Stimulated activated CD4-positive, alpha-beta T cell treated with anti-CD3 and anti-CD28 coated beads, TNF-alpha, amount 100 ng/mL, for 1 hour (primary cell): Measurements from ENCODE around the gene FGR.

Source experiments
- DNase-seq, 3 donors: peaks; one replicate each; pipeline ENCODE4 v3.0.0-alpha.2; 2020; ENCODE audit warnings: low read depth in 3 of 3, low spot score in 1 of 3

The FGR gene

GRCh38 chr1:27589841-27590426 is 45.1 kb downstream of the FGR start:
- DNase-seq, result no peak

- no peak for DNase-seq
Measured at GRCh38 chr1:27589441-27589840, 45.5 kb downstream of the FGR start.

- no peak for DNase-seq
Measured at GRCh38 chr1:27588256-27589232, 46.4 kb downstream of the FGR start.

- no peak for DNase-seq
Measured at GRCh38 chr1:27585684-27586083, 49.3 kb downstream of the FGR start.

GRCh38 chr1:27584453-27584852 is 50.5 kb downstream of the FGR start:
- no peak for DNase-seq

- no peak for DNase-seq
Measured at GRCh38 chr1:27583479-27583878, 51.5 kb downstream of the FGR start.

- no peak for DNase-seq
Measured at GRCh38 chr1:27581823-27582243, 53.2 kb downstream of the FGR start.

- no peak for DNase-seq
Measured at GRCh38 chr1:27577504-27578188, 57.3 kb downstream of the FGR start.

GRCh38 chr1:27576806-27577227 is 58.2 kb downstream of the FGR start:
- no peak for DNase-seq

- DNase-seq, result no peak
Measured at GRCh38 chr1:27575840-27576331, 59.1 kb downstream of the FGR start.

- no peak for DNase-seq
Measured at GRCh38 chr1:27574871-27575831, 59.8 kb downstream of the FGR start.

GRCh38 chr1:27574001-27574781 is 60.8 kb downstream of the FGR start:
- no peak for DNase-seq

- no peak for DNase-seq
Measured at GRCh38 chr1:27572679-27573426, 62.1 kb downstream of the FGR start.

GRCh38 chr1:27572019-27572678 is 62.8 kb downstream of the FGR start:
- DNase-seq, result no peak

- no peak for DNase-seq
Measured at GRCh38 chr1:27571439-27572018, 63.5 kb downstream of the FGR start.

GRCh38 chr1:27570784-27571183 is 64.2 kb downstream of the FGR start:
- no peak for DNase-seq

GRCh38 chr1:27570356-27570755 is 64.6 kb downstream of the FGR start:
- DNase-seq, result no peak
